Aorta (tissue), 5 donors: ENCODE data around the gene PSMB9. TPM values are rescaled to one million over a fixed set of nuclear protein-coding genes. Genes with fewer than 3 reads are reported as not detected.

Experiments
- ATAC-seq: fragments of 200-7000 bp; cut with Tn5 transposase; one replicate; pipeline ENCODE4 v1.9.1; 2022; ENCODE audit warnings: moderate library complexity; ENCODE audit not compliant: low FRiP score
- DNase-seq, 2 donors: peaks; one replicate each; pipeline ENCODE4 v3.0.0-alpha.2; 2020
- H3K27ac ChIP-seq, 2 donors: one replicate each; pipeline ENCODE4 v1.5.1; 2013; ENCODE audit warnings: low read length in 2 of 2, mild to moderate bottlenecking in 2 of 2, moderate library complexity in 2 of 2, control low read depth in 1 of 2, inconsistent platforms in 1 of 2, low read depth in 1 of 2
- H3K27me3 ChIP-seq, 2 donors: one replicate each; pipeline ENCODE4 v1.6.1; 2013; ENCODE audit warnings: control low read depth in 1 of 2, low read length in 1 of 2, mild to moderate bottlenecking in 1 of 2, moderate library complexity in 1 of 2; ENCODE audit not compliant: insufficient read depth in 2 of 2, control insufficient read depth in 1 of 2
- H3K36me3 ChIP-seq, 2 donors: one replicate each; pipeline ENCODE4 v1.6.1; 2013; ENCODE audit warnings: control low read depth in 1 of 2, low read length in 1 of 2, mild to moderate bottlenecking in 1 of 2; ENCODE audit not compliant: insufficient read depth in 2 of 2, control insufficient read depth in 1 of 2
- H3K4me1 ChIP-seq, 2 donors: one replicate each; pipeline ENCODE4 v1.6.1; 2013; ENCODE audit warnings: low read length in 2 of 2, control low read depth in 1 of 2, mild to moderate bottlenecking in 1 of 2, moderate library complexity in 1 of 2; ENCODE audit not compliant: insufficient read depth in 2 of 2, control insufficient read depth in 1 of 2
- H3K4me3 ChIP-seq, 2 donors: one replicate each; pipeline ENCODE4 v1.5.1; 2013; ENCODE audit warnings: low read length in 2 of 2, control low read depth in 1 of 2, mild to moderate bottlenecking in 1 of 2
- H3K9me3 ChIP-seq: one replicate; pipeline ENCODE4 v1.6.1; 2013; ENCODE audit warnings: mild to moderate bottlenecking, low read length; ENCODE audit not compliant: control insufficient read depth
- WGBS, 2 donors: extraction: QIAGEN DNeasy Blood & Tissue Kit; methylation state at CpG; one replicate each; pipeline ENCODE4 v1.1.7; 2013; 5-methylcytosine and 5-hydroxymethylcytosine counted together
- intact Hi-C, 2 donors: fragments of 100-400 bp; cut with DNase I; formaldehyde crosslinking; loops; one replicate each; pipeline versions ENCODE4 v1.14.2 to v1.15.0; 2022
- polyA plus RNA-seq, 2 donors: library from polyadenylated mRNA; stranded (reverse); fragments of 200-250 nt; gene quantifications; one replicate each; pipeline ENCODE4 v1.2.3, GENCODE V29; 2013
- total RNA-seq, 2 donors: library from RNA; stranded (reverse); fragmentation: NEBNext Ultra II Directional; extraction: Animal tissue kit (Norgen Biotek cat#: 25700); gene quantifications; one replicate each; pipeline ENCODE4 v1.2.1, GENCODE V29; 2021
- donor health status: healthy with polysubstance abuse.
- donor health status: Bipolar disorder and iron deficiency.
- donor health status: DM: no; HTN: no; CAD: no.
- donor health status: DM: no; HTN: no; CAD: no.
- donor health status: DM: yes; HTN: yes; CAD: no.

Gene PSMB9
- total and polyA plus RNA-seq, 4 donors = 24.9 to 42.8 (median 33.3) TPM

DNA sequence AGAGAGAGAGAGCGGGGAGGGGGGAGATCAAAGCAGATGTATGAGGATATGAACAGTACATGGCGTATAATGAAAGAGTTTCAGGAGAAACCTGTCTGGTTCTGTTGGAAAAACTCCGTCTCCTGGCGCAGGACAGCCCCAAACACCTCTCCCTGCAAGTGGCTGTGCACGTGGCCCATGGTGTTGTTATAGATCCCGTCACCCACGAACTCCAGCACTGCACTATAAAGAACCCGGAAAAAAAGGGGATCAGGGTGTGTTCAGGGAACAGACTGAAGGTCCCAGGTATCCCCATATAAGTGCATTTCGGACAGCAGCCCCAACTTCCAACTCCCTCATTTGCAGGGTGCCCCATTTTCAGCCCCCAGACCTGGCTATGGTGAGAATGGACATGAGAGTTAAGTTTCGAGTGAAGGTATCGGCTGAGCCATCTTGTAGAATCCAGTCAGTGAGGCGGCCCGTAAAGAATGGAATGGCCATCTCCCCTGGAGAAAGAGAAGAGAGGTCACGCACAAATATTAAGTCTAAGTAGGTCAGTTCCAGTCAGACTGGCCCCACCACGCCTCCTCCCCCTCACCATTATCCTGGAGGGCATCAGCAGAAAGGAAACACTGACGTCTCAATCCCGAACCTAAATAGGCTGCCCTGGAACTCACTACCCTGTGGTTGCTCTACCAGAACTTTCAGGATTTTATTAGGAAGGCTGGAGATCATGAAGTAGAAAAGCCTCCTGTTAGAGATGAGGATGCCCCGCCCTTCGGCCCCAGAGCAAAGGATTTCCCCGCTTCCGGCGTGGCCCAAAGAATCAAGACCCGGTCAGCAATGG lies 1.8 kb upstream of the PSMB9 start:
- 48 to 51% methylated on average over 23 of the region's 23 CpGs for WGBS, 2 donors
- Histone ChIP-seq H3K4me1 (no peaks in the 10 kb centered on the region), H3K36me3 (peaks cover 0 to 8% of the 10 kb centered on the region in 2 donors), H3K4me3 (peak overlapping the region; percentile 54 to 69), H3K27ac (peak overlapping the region in 1 of 2 donors; percentile 87), H3K27me3 (no peaks in the 10 kb centered on the region), H3K9me3 (no peaks in the 10 kb centered on the region)
- ATAC-seq (no peak), DNase-seq (peak in 1 of 2 donors; percentile 68)
- intact Hi-C loops = no loop called here

DNA sequence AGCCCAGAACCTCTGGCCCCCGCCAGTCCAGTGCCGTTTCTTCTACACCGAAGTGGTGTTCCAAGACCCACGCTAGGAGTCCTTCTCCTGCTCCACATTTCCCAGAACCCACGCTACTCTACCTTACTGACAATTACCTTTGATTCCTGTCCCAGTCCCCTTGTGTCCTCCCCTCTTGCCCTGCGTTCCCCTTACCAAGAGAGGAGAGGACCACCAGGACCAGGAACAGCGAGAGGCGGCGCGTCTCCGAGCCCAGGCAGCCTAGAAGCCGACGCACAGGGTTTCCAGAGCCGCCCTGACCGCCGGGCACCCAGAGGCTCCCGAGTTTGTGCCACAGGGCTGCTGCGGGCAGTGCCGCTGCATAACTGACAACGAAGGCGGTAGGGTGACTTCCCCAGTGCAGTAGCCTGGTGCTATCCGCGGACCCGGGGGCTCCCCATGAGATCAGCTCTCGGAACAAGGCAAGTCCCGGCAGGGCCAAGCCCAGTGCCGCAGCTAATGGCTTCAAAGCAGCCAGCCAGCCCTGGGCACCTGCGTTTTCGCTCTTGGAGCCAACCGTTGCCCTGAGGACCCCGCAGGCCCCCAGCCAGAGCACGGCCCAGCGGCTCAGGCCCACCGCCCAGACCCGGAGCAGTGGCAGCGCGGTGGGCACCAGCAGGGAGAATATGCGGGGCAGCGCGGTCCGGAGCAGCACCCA lies 1.0 kb upstream of the PSMB9 start:
- H3K9me3 ChIP-seq = no peaks in the 10 kb centered on the region
- intact Hi-C loops = no loop called here
- peak; percentile 54 for ATAC-seq

DNA sequence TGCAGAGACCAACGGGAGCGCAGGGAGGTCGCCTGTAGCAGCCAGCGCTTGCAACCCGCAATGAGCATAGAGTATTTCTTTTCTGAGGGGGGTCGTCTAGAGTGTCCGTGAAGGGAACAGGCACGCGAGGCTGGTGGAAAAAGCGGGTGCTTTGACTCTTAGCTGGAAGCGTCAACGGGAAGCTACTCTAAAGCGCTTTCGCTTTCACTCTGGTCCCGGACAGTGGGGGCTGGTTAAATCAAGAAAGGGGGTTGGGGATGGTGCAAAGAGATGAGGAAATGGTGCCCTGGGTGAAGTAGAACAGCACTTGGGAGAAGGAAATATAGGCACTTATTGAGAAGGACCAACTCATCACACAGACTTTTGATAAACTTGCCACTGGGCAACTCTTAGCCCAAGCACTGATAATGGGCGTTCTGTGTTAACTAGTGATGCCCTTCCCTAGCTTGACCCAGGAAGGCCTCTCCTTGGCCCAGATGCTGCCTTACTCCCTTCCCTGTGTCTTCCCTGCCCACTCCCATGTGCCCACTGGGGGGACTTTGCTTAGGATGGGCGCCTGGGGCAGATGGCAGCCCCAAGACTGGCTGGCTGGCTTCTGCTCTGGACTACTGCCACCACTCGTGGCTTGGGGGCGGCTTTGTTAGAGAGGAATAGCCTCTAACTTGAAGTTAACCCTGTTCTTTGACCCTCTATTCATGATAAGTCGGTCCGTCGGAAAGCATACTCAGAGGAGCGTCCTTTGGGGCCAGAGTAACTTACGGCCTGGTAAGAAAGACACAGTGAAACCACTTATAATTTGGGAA lies 585 bp downstream of the PSMB9 start:
- no peaks in the 10 kb centered on the region for H3K27me3 ChIP-seq
- H3K36me3 ChIP-seq = peaks cover 0 to 6% of the 10 kb centered on the region in 2 donors
- peak; percentile 47 for ATAC-seq
- intact Hi-C loops = loop anchor here (1.0 to 2.0 kb wide), 2 partner anchors 15 to 16 kb away; partner anchors contain the start of gene TAP2 (in 1 of the 2)
- H3K4me3 ChIP-seq = peak overlapping the region; percentile 54 to 97
- H3K27ac ChIP-seq = peak overlapping the region in 1 of 2 donors; percentile 59
- peak in 1 of 2 donors; percentile 69 for DNase-seq
- WGBS, 2 donors = 25% methylated on average over 24 of the region's 24 CpGs
- H3K9me3 ChIP-seq = no peaks in the 10 kb centered on the region
- no peaks in the 10 kb centered on the region for H3K4me1 ChIP-seq

More for the DNA sequence above, 1.0 kb upstream of the PSMB9 start:
- WGBS, 2 donors = 0% methylated on average over 40 to 41 of the region's 41 CpGs
- H3K36me3 ChIP-seq = peaks cover 0 to 8% of the 10 kb centered on the region in 2 donors
- peak; percentile 75 to 86 for DNase-seq
- no peaks in the 10 kb centered on the region for H3K4me1 ChIP-seq
- H3K27me3 ChIP-seq = no peaks in the 10 kb centered on the region
- peak overlapping the region; percentile 58 to 87 for H3K27ac ChIP-seq
- H3K4me3 ChIP-seq = peak overlapping the region; percentile 54 to 69

DNA sequence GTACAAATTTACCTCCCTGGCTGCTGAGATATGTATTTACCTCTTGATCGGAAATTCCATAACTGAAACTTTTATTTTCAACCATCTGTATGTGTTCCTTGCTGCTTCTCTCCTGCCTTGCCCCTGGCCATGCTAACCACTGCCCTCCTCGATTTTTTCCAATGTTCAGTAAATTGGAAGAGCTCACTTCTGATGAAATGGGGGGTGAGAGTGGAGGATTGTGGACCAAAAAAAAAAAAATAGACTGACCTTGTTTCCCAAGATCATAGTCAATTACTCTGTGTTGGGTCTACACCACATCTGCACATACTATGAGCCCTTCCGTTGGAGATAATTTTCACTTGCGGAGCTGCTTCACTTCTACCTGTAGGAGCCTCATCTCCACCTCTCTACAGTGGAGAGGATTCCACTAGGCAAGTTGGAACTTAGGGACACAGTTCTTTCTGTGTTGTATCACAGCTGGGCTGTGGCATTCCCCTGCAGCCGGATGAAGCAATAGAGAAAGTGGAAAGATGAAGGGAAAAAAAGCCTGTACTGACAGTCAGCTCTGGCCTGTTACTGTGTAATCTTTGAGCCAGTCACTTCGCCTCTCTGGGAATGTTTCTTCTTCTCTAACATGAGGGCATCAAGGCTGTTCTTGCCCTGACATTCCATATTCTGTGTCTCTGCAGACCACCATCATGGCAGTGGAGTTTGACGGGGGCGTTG lies 1.6 kb downstream of the PSMB9 start:
- Histone ChIP-seq H3K9me3 (no peaks in the 10 kb centered on the region), H3K27ac (no peak overlapping the region), H3K4me3 (no peak overlapping the region), H3K4me1 (no peaks in the 10 kb centered on the region), H3K36me3 (no peaks in the 10 kb centered on the region), H3K27me3 (no peaks in the 10 kb centered on the region)
- no peak for ATAC-seq
- 93 to 94% methylated on average over 8 of the region's 8 CpGs for WGBS, 2 donors
- intact Hi-C loops = loop anchor here in 1 of 2 donors (2.0 kb wide), 1 partner anchor 17 kb away; the partner anchor contains the start of gene TAP2
- DNase-seq = no peak

DNA sequence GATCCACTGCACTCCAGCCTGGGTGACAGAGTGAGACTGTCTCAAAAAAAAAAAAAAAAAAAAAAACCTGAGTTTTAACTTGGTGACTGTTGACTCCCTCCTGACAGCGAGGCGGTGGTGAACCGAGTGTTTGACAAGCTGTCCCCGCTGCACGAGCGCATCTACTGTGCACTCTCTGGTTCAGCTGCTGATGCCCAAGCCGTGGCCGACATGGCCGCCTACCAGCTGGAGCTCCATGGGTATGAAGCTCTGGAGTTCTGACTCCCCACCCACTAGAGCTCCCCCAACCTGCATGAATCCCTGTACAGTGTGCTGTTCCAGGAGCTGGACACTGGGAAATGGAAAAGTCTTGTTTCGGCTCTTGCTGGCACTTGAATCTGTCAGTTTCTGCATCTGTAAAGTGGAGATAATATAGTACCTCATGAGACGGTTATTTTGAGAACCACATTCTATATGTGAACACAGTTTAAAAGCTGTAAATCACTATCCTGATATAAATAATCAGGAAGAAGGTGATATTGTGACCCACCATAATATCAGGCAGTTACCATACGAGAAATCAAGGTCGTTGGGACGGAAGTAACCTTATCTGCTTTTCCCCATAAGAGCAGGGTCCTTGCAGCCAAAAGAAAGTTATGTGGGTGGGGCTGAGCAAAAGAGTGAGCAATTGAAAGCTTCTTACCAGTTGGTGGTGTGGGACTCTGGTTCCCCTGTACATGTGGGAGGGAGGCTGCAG lies 3.3 kb downstream of the PSMB9 start:
- Histone ChIP-seq H3K27ac (no peak overlapping the region), H3K9me3 (no peaks in the 10 kb centered on the region), H3K4me3 (no peak overlapping the region), H3K27me3 (no peaks in the 10 kb centered on the region), H3K4me1 (no peaks in the 10 kb centered on the region), H3K36me3 (no peaks in the 10 kb centered on the region)
- ATAC-seq (no peak), DNase-seq (no peak)
- 78 to 87% methylated on average over 14 of the region's 14 CpGs for WGBS, 2 donors
- intact Hi-C loops = no loop called here

DNA sequence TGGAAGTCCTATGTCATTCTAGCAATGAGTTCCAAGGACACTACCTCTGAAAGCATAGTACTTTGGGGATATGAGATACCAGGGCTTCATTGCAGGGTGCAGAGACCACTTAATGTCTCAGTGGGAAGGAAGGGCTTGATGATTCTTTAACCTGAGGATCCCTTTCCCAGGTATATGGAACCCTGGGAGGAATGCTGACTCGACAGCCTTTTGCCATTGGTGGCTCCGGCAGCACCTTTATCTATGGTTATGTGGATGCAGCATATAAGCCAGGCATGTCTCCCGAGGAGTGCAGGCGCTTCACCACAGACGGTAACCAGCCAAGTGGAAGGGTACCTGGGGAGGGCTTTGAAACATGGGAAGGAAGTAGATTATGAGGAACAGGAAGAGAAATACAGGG lies 4.2 kb downstream of the PSMB9 start:
- 95 to 96% methylated on average over 5 of the region's 5 CpGs for WGBS, 2 donors
- H3K9me3 ChIP-seq = no peaks in the 10 kb centered on the region
- DNase-seq (no peak), ATAC-seq (no peak)
- no peaks in the 10 kb centered on the region for H3K4me1 ChIP-seq
- H3K36me3 ChIP-seq = no peaks in the 10 kb centered on the region
- no peaks in the 10 kb centered on the region for H3K27me3 ChIP-seq
- H3K27ac ChIP-seq = no peak overlapping the region
- no peak overlapping the region for H3K4me3 ChIP-seq
- intact Hi-C loops = no loop called here

DNA sequence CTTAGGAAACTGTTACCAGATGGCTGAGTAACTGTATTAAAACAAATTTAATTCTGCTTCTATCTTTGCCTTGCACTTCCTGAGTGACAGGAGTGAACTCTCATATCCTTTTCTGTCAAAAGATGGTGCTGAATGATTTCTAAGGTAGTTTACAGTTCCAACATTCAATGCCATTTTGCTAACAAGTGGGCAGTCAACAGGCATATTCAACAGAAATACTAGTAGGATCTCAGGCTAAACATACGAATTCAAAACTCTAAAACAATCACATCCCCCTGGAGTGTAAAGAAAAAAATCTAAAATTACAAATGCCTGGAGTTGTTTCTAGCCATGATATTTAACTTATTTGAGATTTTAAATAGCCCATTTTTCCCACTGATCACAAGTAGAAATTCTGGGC lies 6.7 kb downstream of the PSMB9 start:
- Histone ChIP-seq H3K9me3 (no peaks in the 10 kb centered on the region), H3K36me3 (no peaks in the 10 kb centered on the region), H3K4me1 (no peaks in the 10 kb centered on the region), H3K4me3 (no peak overlapping the region), H3K27me3 (no peaks in the 10 kb centered on the region), H3K27ac (no peak overlapping the region)
- DNase-seq = no peak
- WGBS, 2 donors = 60 to 83% methylated on average over 1 of the region's 1 CpG
- intact Hi-C loops = no loop called here
- ATAC-seq = no peak
